PFSK-1 (cell line): ENCODE measurements around the gene GALNTL6.

Experiments used
- POLR2AphosphoS5 ChIP-seq: IDR thresholded peaks from 2 replicates; pipeline ENCODE4 v1.6.1; 2012; ENCODE audit warnings: low read depth, mild to moderate bottlenecking, control low read depth, low read length, moderate library complexity
- TAF1 ChIP-seq: IDR thresholded peaks from 2 replicates; pipeline ENCODE4 v1.6.1; 2012; ENCODE audit warnings: low read length, control low read depth, borderline replicate concordance; ENCODE audit not compliant: insufficient read depth
- TF ChIP-seq, protein P1 (sequence below), 2 experiments: IDR thresholded peaks; 2 replicates each; pipeline versions ENCODE4 v1.6.1 to v1.8.0; 2011 to 2012; ENCODE audit warnings: low read depth in 2 of 2, low read length in 2 of 2, control low read depth in 1 of 2, inconsistent platforms in 1 of 2, mild to moderate bottlenecking in 1 of 2, moderate library complexity in 1 of 2; ENCODE audit not compliant: insufficient read depth in 1 of 2

- TF ChIP-seq, protein P1, sequence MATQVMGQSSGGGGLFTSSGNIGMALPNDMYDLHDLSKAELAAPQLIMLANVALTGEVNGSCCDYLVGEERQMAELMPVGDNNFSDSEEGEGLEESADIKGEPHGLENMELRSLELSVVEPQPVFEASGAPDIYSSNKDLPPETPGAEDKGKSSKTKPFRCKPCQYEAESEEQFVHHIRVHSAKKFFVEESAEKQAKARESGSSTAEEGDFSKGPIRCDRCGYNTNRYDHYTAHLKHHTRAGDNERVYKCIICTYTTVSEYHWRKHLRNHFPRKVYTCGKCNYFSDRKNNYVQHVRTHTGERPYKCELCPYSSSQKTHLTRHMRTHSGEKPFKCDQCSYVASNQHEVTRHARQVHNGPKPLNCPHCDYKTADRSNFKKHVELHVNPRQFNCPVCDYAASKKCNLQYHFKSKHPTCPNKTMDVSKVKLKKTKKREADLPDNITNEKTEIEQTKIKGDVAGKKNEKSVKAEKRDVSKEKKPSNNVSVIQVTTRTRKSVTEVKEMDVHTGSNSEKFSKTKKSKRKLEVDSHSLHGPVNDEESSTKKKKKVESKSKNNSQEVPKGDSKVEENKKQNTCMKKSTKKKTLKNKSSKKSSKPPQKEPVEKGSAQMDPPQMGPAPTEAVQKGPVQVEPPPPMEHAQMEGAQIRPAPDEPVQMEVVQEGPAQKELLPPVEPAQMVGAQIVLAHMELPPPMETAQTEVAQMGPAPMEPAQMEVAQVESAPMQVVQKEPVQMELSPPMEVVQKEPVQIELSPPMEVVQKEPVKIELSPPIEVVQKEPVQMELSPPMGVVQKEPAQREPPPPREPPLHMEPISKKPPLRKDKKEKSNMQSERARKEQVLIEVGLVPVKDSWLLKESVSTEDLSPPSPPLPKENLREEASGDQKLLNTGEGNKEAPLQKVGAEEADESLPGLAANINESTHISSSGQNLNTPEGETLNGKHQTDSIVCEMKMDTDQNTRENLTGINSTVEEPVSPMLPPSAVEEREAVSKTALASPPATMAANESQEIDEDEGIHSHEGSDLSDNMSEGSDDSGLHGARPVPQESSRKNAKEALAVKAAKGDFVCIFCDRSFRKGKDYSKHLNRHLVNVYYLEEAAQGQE (IDR thresholded peaks at IDR 0.05; ENCODE audit: insufficient read depth in 1 of 2, low read depth in 2 of 2, low read length in 2 of 2), result no peak
- TF ChIP-seq TAF1, result no peak
- TF ChIP-seq POLR2AphosphoS5, result no peak
These were observed 407.5 kb downstream of the GALNTL6 start for GRCh38 chr4:172220679-172221078.
